IgD-negative memory B cell (primary cell): ENCODE measurements around the gene SMARCA2. TPM values are rescaled to one million over a fixed set of nuclear protein-coding genes. Genes with fewer than 3 reads are reported as not detected.
A peak's percentile ranks its signal among the peaks of the same experiment; 100 is the strongest.

ENCODE experiments used
- H3K27ac Mint-ChIP-seq, 3 donors: one replicate each; pipeline ENCODE4 v1.8.0; 2020 to 2022; ENCODE audit warnings: mild to moderate bottlenecking in 3 of 3, mixed read lengths in 3 of 3, moderate library complexity in 1 of 3
- H3K27me3 Mint-ChIP-seq: one replicate; pipeline ENCODE4 v1.8.0; 2021; ENCODE audit warnings: mixed read lengths
- H3K36me3 Mint-ChIP-seq: one replicate; pipeline ENCODE4 v1.8.0; 2020; ENCODE audit warnings: mild to moderate bottlenecking, mixed read lengths
- H3K4me1 Mint-ChIP-seq, 3 donors: one replicate each; pipeline ENCODE4 v1.8.0; 2020 to 2022; ENCODE audit warnings: mixed read lengths in 3 of 3, mild to moderate bottlenecking in 1 of 3
- H3K4me3 Mint-ChIP-seq, 4 donors: one replicate each; pipeline ENCODE4 v1.8.0; 2020 to 2022; ENCODE audit warnings: mild to moderate bottlenecking in 4 of 4, mixed read lengths in 4 of 4, moderate library complexity in 3 of 4
- H3K9me3 Mint-ChIP-seq, 3 donors: one replicate each; pipeline ENCODE4 v1.8.0; 2020 to 2021; ENCODE audit warnings: mixed read lengths in 3 of 3, mild to moderate bottlenecking in 1 of 3
- polyA plus RNA-seq: library from polyadenylated mRNA; unstranded; fragments of 300-500 nt; fragmentation: Illumina TruSeq; gene quantifications from one replicate; pipeline ENCODE4 v1.2.3, GENCODE V29; 2021

SMARCA2 gene
- polyA plus RNA-seq, 1 donor from 2014 or later = 24.9 TPM

DNA sequence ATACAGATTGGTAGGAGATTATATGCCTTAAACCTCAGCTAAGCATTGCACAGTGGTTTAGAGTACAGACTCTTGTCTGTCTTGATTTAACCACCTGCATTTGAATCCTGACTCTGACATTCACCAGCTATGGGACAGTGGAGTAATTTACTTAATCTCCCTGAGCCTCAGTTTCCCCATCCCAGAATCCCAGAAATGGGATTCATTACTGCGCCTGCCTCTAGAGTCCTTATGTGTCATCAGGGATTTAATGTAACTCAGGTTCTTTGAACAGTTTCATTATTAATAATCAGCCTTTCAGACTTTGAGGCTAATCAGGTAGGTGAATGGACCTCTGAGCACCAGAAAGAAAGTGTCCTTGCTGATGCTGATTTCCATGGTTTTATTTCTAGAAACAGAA is 149.1 kb downstream of the SMARCA2 start:
- no peak overlapping the region for H3K27ac Mint-ChIP-seq
- peaks cover 15 to 36% (median 16%) of the 10 kb centered on the region in 3 donors for H3K4me1 Mint-ChIP-seq
- H3K36me3 Mint-ChIP-seq = peaks cover 7% of the 10 kb centered on the region
- no peaks in the 10 kb centered on the region for H3K9me3 Mint-ChIP-seq
- H3K4me3 Mint-ChIP-seq = no peak overlapping the region
- no peaks in the 10 kb centered on the region for H3K27me3 Mint-ChIP-seq

DNA sequence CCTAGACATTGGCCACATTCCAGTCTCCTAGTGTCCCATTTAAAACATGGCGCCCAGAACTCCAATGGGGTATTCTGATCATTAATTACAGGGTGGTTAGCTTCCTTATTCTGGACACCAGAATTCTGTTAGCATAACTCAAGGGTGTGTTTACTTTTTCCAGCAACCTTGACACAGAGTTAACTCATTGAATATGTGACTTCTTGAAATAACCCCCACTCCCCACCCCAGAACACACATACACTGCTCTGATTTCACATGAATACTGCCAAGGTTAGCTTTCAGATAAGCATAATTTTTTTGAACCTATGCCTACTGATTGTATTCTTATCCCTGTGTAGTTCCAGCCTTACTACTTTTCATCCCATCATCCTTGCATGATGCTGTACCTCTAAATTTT is 151.1 kb downstream of the SMARCA2 start:
- H3K4me1 Mint-ChIP-seq = peaks cover 5 to 17% (median 7%) of the 10 kb centered on the region in 3 donors
- H3K36me3 Mint-ChIP-seq = peaks cover 5% of the 10 kb centered on the region

GRCh38 chr9:2169035-2169434 is 153.9 kb downstream of the SMARCA2 start:
- H3K4me3 Mint-ChIP-seq = no peak overlapping the region
- H3K27me3 Mint-ChIP-seq = no peaks in the 10 kb centered on the region
- no peaks in the 10 kb centered on the region for H3K9me3 Mint-ChIP-seq
- H3K27ac Mint-ChIP-seq = no peak overlapping the region
- peaks cover under 1 to 17% (median 6%) of the 10 kb centered on the region in 3 donors for H3K4me1 Mint-ChIP-seq
- H3K36me3 Mint-ChIP-seq = peaks cover 3% of the 10 kb centered on the region

More for the DNA sequence above, 151.1 kb downstream of the SMARCA2 start:
- no peak overlapping the region for H3K4me3 Mint-ChIP-seq
- no peaks in the 10 kb centered on the region for H3K9me3 Mint-ChIP-seq
- H3K27ac Mint-ChIP-seq = no peak overlapping the region
- H3K27me3 Mint-ChIP-seq = no peaks in the 10 kb centered on the region

- peaks cover 0 to 11% (median 4%) of the 10 kb centered on the region in 3 donors for H3K4me1 Mint-ChIP-seq
- no peaks in the 10 kb centered on the region for H3K27me3 Mint-ChIP-seq
These were observed 155.6 kb downstream of the SMARCA2 start for GRCh38 chr9:2170722-2171121.

DNA sequence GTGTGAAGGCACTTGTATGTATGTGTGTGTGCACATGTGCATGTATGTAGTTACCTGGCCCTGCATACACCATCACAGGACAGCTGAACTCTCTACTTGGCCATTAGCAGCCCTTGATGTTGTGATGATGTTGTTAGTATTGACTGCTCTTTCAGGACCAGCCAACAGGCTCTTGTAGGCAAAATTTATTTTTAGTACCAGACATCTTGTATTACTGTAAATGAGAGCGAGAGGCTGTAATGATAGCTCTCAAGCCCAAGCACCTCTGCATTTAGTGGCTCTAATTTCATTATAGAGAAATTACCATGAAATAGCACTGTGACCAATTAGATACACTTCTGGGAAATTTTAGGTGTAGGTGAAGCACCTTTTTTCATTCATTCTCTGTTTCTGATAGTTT is 158.0 kb downstream of the SMARCA2 start:
- H3K27ac Mint-ChIP-seq = no peak overlapping the region
- H3K27me3 Mint-ChIP-seq = no peaks in the 10 kb centered on the region
- H3K36me3 Mint-ChIP-seq = peaks cover 7% of the 10 kb centered on the region
- no peak overlapping the region for H3K4me3 Mint-ChIP-seq
- H3K9me3 Mint-ChIP-seq = no peaks in the 10 kb centered on the region
- peaks cover 0 to 7% (median 0%) of the 10 kb centered on the region in 3 donors for H3K4me1 Mint-ChIP-seq

More at GRCh38 chr9:2170722-2171121, 155.6 kb downstream of the SMARCA2 start:
- Mint-ChIP-seq H3K36me3 (peaks cover 7% of the 10 kb centered on the region), H3K4me3 (no peak overlapping the region), H3K27ac (no peak overlapping the region), H3K9me3 (no peaks in the 10 kb centered on the region)

GRCh38 chr9:2173861-2174260 is 158.7 kb downstream of the SMARCA2 start:
- Mint-ChIP-seq H3K4me1 (peaks cover 0 to 7% (median 0%) of the 10 kb centered on the region in 3 donors), H3K27ac (no peak overlapping the region), H3K9me3 (no peaks in the 10 kb centered on the region), H3K27me3 (no peaks in the 10 kb centered on the region), H3K36me3 (peaks cover 7% of the 10 kb centered on the region), H3K4me3 (no peak overlapping the region)

- H3K27me3 Mint-ChIP-seq = no peaks in the 10 kb centered on the region
- peaks cover 0 to 7% (median 0%) of the 10 kb centered on the region in 3 donors for H3K4me1 Mint-ChIP-seq
- H3K9me3 Mint-ChIP-seq = no peaks in the 10 kb centered on the region
- H3K27ac Mint-ChIP-seq = no peak overlapping the region
- H3K4me3 Mint-ChIP-seq = no peak overlapping the region
- H3K36me3 Mint-ChIP-seq = peaks cover 7% of the 10 kb centered on the region
These were observed 159.2 kb downstream of the SMARCA2 start for GRCh38 chr9:2174306-2174705.

DNA sequence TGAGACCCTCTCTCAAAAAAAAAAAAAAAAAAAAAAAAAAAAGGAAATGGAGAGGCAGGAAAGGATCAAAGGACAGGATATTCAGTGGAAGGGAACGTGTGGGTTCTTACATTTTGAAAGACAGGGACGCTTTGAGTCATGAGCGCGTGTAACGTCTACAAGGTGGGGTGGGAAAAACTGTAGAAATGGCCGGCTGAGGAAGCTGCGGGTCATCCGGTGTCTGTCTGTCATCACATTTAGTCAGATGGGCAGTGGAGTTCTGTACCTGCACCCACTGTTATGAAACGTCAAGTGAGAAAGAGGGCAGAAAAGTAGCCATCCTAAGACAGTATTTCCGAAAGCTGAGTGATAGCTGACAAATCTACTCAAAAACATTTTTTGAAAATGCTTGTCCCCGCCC is 159.8 kb downstream of the SMARCA2 start:
- Mint-ChIP-seq H3K36me3 (peaks cover 7% of the 10 kb centered on the region), H3K4me3 (no peak overlapping the region), H3K4me1 (peaks cover 0 to 7% (median 0%) of the 10 kb centered on the region in 3 donors), H3K27me3 (no peaks in the 10 kb centered on the region), H3K9me3 (no peaks in the 10 kb centered on the region), H3K27ac (no peak overlapping the region)

DNA sequence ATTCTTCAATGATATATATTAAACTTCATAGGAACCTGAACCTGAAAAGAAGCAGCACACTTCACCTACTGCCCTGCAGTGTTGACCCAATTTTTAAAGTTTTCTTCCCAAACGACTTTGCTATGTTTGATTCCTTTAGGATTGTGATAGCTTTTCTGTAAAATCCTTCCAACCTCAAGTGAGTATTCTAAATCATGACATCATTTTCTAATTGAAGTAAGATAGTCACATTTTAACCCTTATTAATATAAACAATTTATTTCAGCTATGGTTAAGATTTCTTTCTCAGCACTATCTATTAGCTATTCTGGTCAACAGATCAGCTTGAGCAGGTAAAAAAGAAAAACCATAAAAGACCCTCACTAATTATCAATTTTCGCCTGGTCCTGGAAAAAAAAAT is 162.0 kb downstream of the SMARCA2 start:
- Mint-ChIP-seq H3K4me1 (peaks cover 0 to 7% (median 0%) of the 10 kb centered on the region in 3 donors), H3K9me3 (no peaks in the 10 kb centered on the region), H3K36me3 (peaks cover 4% of the 10 kb centered on the region), H3K27ac (no peak overlapping the region), H3K27me3 (no peaks in the 10 kb centered on the region), H3K4me3 (no peak overlapping the region)

DNA sequence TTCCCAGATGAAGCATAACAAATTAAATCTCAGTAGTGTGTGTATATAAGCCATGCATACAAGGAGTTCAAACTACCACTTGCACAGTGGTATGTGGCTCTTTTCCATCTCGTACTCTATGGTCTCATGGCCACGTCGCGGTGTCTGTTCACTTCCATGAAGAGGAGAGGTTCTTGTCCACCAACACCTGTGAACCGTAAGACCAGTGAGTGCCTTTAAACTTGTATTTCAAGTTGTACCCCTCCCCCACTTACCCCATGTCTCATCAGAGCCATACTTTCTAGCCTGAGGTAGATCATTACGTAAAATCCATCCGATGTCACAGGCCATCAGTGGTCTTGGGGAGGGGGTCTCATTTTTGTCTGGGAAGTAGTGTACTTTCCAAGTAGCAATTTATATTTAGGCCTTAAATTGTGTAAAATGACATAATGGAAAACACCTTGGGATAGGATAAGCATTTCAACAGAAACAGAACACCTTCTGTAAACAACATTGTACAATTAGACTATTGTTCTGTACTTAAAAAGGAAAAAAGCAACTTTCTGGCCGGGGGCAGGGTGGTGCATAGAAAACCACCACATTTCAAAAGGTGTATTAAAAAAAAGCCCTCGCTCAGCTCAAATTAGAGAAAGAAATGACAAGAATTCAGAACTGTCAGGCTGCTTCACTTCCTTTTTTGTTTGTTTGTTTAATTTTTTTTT is 163.0 kb downstream of the SMARCA2 start:
- peak overlapping the region in 1 of 3 donors; percentile 53 for H3K27ac Mint-ChIP-seq
- no peaks in the 10 kb centered on the region for H3K9me3 Mint-ChIP-seq
- no peaks in the 10 kb centered on the region for H3K27me3 Mint-ChIP-seq
- H3K4me1 Mint-ChIP-seq = peaks cover 0 to 4% (median 0%) of the 10 kb centered on the region in 3 donors
- peaks cover 7% of the 10 kb centered on the region for H3K36me3 Mint-ChIP-seq
- no peak overlapping the region for H3K4me3 Mint-ChIP-seq

- Mint-ChIP-seq H3K27ac (no peak overlapping the region), H3K4me1 (peaks cover 0 to 4% (median 0%) of the 10 kb centered on the region in 3 donors)
These were observed 164.4 kb downstream of the SMARCA2 start for GRCh38 chr9:2179567-2179966.

GRCh38 chr9:2180154-2180553 is 165.0 kb downstream of the SMARCA2 start:
- Mint-ChIP-seq H3K27ac (no peak overlapping the region), H3K4me3 (no peak overlapping the region), H3K36me3 (peaks cover 5% of the 10 kb centered on the region), H3K9me3 (no peaks in the 10 kb centered on the region), H3K4me1 (peaks cover 0 to 4% (median 0%) of the 10 kb centered on the region in 3 donors), H3K27me3 (no peaks in the 10 kb centered on the region)

More at GRCh38 chr9:2179567-2179966, 164.4 kb downstream of the SMARCA2 start:
- Mint-ChIP-seq H3K27me3 (no peaks in the 10 kb centered on the region), H3K4me3 (no peak overlapping the region), H3K36me3 (peaks cover 5% of the 10 kb centered on the region), H3K9me3 (no peaks in the 10 kb centered on the region)

GRCh38 chr9:2180704-2181103 is 165.6 kb downstream of the SMARCA2 start:
- Mint-ChIP-seq H3K27me3 (no peaks in the 10 kb centered on the region), H3K4me3 (no peak overlapping the region), H3K9me3 (no peaks in the 10 kb centered on the region), H3K36me3 (peaks cover 4% of the 10 kb centered on the region), H3K27ac (no peak overlapping the region), H3K4me1 (peaks cover 0 to 4% (median 0%) of the 10 kb centered on the region in 3 donors)

GRCh38 chr9:2181792-2182191 is 166.6 kb downstream of the SMARCA2 start:
- H3K27ac Mint-ChIP-seq = no peak overlapping the region
- no peaks in the 10 kb centered on the region for H3K9me3 Mint-ChIP-seq
- H3K4me3 Mint-ChIP-seq = no peak overlapping the region
- H3K4me1 Mint-ChIP-seq = peaks cover 0 to 4% (median 0%) of the 10 kb centered on the region in 3 donors
- peaks cover 6% of the 10 kb centered on the region for H3K36me3 Mint-ChIP-seq
- H3K27me3 Mint-ChIP-seq = no peaks in the 10 kb centered on the region

DNA sequence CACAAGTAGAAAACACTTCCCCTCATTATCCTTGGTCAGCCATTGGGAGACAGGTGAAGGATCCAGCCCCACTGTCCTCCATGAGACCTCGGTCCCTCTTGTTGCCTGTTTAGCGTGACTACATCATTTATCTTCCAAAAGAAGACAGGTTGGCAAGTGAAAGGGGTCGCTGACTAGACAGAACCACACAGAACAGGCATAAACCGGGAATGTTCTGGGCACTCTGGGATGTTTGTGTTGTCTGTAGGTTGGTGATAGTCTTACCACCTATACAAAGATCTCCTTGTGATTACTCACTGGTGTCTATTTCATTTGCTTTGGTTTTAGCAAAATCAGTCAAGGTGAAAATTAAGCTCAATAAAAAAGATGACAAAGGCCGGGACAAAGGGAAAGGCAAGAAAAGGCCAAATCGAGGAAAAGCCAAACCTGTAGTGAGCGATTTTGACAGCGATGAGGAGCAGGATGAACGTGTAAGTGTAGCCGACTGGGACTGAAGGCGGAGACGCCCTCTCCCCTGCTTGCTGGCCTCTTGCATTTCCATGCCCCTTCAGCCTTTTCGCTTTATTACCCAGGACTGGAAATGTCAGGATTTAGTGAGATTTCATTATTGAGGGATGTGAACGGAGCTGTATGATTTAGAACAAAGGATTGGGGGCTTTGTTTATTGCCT is 175.9 kb downstream of the SMARCA2 start:
- peaks cover 22% of the 10 kb centered on the region for H3K36me3 Mint-ChIP-seq
- no peak overlapping the region for H3K4me3 Mint-ChIP-seq
- peaks cover 0 to 2% (median 0%) of the 10 kb centered on the region in 3 donors for H3K9me3 Mint-ChIP-seq
- H3K27ac Mint-ChIP-seq = no peak overlapping the region
- H3K27me3 Mint-ChIP-seq = no peaks in the 10 kb centered on the region
- no peaks in the 10 kb centered on the region for H3K4me1 Mint-ChIP-seq
